Ovary (tissue), 10 donors: Measurements from ENCODE around the gene GPR141. TPM values are rescaled to one million over a fixed set of nuclear protein-coding genes. Genes with fewer than 3 reads are reported as not detected.

ENCODE experiments used
- DNase-seq, 5 donors: peaks; one replicate each; pipeline ENCODE4 v3.0.0-alpha.2; 2019 to 2020
- H3K27ac ChIP-seq, 2 donors: fragments of 200-600 bp; one replicate each; pipeline versions ENCODE4 v1.5.1 to v1.8.0; 2019 to 2022
- H3K27me3 ChIP-seq: fragments of 200-600 bp; one replicate; pipeline ENCODE4 v1.8.0; 2022
- H3K36me3 ChIP-seq: fragments of 200-600 bp; sonication (generic); one replicate; pipeline ENCODE4 v1.5.1; 2019
- H3K4me1 ChIP-seq: one replicate; pipeline ENCODE4 v1.8.1; 2013; ENCODE audit warnings: mild to moderate bottlenecking, moderate library complexity; ENCODE audit not compliant: insufficient read depth
- H3K4me3 ChIP-seq: fragments of 200-600 bp; sonication (generic); one replicate; pipeline ENCODE4 v1.5.1; 2017
- H3K9me3 ChIP-seq, 2 donors: fragments of 200-600 bp in 1 of 2; sonication (generic) in 1 of 2; one replicate each; pipeline versions ENCODE4 v1.5.1 to v1.8.1; 2013 to 2019; ENCODE audit warnings: mild to moderate bottlenecking in 1 of 2, moderate library complexity in 1 of 2
- CTCF ChIP-seq, 3 donors: fragments of 450-650 bp in 2 of 3; fragments of 200-600 bp in 1 of 3; IDR thresholded peaks; one replicate each; pipeline versions ENCODE4 v1.5.1 to v1.8.0; 2016 to 2022; ENCODE audit warnings: antibody characterized with exemption in 3 of 3, mild to moderate bottlenecking in 1 of 3
- EP300 ChIP-seq: sonication (generic); formaldehyde crosslinking; IDR thresholded peaks from one replicate; pipeline ENCODE4 v1.6.1; 2017; ENCODE audit warnings: antibody characterized with exemption
- POLR2A ChIP-seq: fragments of 450-650 bp; IDR thresholded peaks from one replicate; pipeline ENCODE4 v1.6.1; 2017; ENCODE audit warnings: antibody characterized with exemption, mild to moderate bottlenecking, moderate library complexity
- WGBS, 3 donors: extraction: QIAGEN DNeasy Blood & Tissue Kit in 1 of 3; methylation state at CpG; one replicate each; pipeline versions ENCODE4 v1.1.5 to v1.1.7; 2013 to 2017; 5-methylcytosine and 5-hydroxymethylcytosine counted together
- intact Hi-C, 4 donors: fragments of 100-400 bp; cut with DNase I; formaldehyde crosslinking; loops; one replicate each; pipeline versions ENCODE4 v1.11.0 to v1.15.1; 2022 to 2023
- long read RNA-seq, 3 donors: library from polyadenylated mRNA in 2 of 3; unstranded in 2 of 3; transcript quantifications; one replicate each; pipeline ENCODE4 v2.0.0 and lab custom pipeline, GENCODE V29; 2021 to 2026
- polyA plus RNA-seq, 2 donors: library from polyadenylated mRNA; stranded (reverse); fragments of 200-250 nt in 1 of 2; fragments of 350-450 nt in 1 of 2; fragmentation: Illumina TruSeq in 1 of 2; extraction: RNeasy Lipid Tissue Mini Kit (QIAGEN cat#74804) in 1 of 2; gene quantifications; one replicate each; pipeline ENCODE4 v1.2.3, GENCODE V29; 2013 to 2014
- total RNA-seq, 7 donors: library from RNA; depleted of rRNA in 2 of 7; stranded (reverse); fragments of >200 nt in 2 of 7; fragmentation: NEBNext Ultra II Directional in 3 of 7; extraction: Animal tissue kit (Norgen Biotek cat#: 25700) in 3 of 7; gene quantifications; one replicate each; pipeline versions ENCODE4 v1.1.0 to v1.2.4, GENCODE V29; 2016 to 2023
- donor health status: DM: no; HTN: no; CAD: no; lungs with moderate emphysema.
- donor health status: DM: no; HTN: no; CAD: no.
- donor health status: Bipolar disorder and iron deficiency.
- donor health status: DM: yes; HTN: yes; CAD: no.
- donor health status: DM: no; HTN: no; CAD: no.
- donor health status: DM: yes; HTN: yes; CAD: no.

The GPR141 gene
- total RNA-seq (under 1 TPM in 2 of 7 donors, not detected in 5; 0.45 to 0.82 TPM), polyA plus RNA-seq (1 to 10 TPM in 1 of 2 donors, under 1 TPM in 1; 0.08 to 1.2 TPM)
- long read RNA-seq, donor 1, result 0 reads
- long read RNA-seq, donor 2, result 0 reads
- long read RNA-seq, donor 3, result 0 reads

- TF ChIP-seq EP300, result no peak
- no peak for TF ChIP-seq CTCF (IDR thresholded peaks at IDR 0.05)
- no peak for TF ChIP-seq POLR2A
- no peaks in the 10 kb centered on the region for H3K36me3 ChIP-seq
- intact Hi-C loops, result loop anchor here in 1 of 4 donors (1.0 kb wide), 1 partner anchor 8 kb away; no protein-coding TSS in a partner anchor
- H3K27ac ChIP-seq, result no peak within 1 kb of the TSS
- H3K4me1 ChIP-seq, result no peaks in the 10 kb centered on the region
- no peaks in the 10 kb centered on the region for H3K27me3 ChIP-seq
- no peak within 1 kb of the TSS for H3K4me3 ChIP-seq
- 79 to 83% (median 82%) methylated on average over 2 of the region's 2 CpGs for WGBS, 3 donors
- DNase-seq, result no peak
- no peaks in the 10 kb centered on the region for H3K9me3 ChIP-seq
Measured at GRCh38 chr7:37683246-37684120, at the start of gene GPR141. GPR141 (plus strand) TSS chr7:37683766; CDS start chr7:37740394, 56,628 bp downstream.

GRCh38 chr7:37635346-37635745, 48.2 kb upstream of the GPR141 start:
- no peaks in the 10 kb centered on the region for H3K36me3 ChIP-seq
- TF ChIP-seq CTCF (IDR thresholded peaks at IDR 0.05), result no peak
- TF ChIP-seq POLR2A, result no peak
- no peak for TF ChIP-seq EP300
- intact Hi-C loops, result no loop called here
- H3K27ac ChIP-seq, result no peak overlapping the region
- H3K4me3 ChIP-seq, result no peak overlapping the region
- no peaks in the 10 kb centered on the region for H3K27me3 ChIP-seq
- no peak for DNase-seq
- no peaks in the 10 kb centered on the region for H3K9me3 ChIP-seq
- no peaks in the 10 kb centered on the region for H3K4me1 ChIP-seq

GRCh38 chr7:37642028-37642540, 41.5 kb upstream of the GPR141 start:
- 88 to 93% (median 89%) methylated on average over 6 of the region's 6 CpGs for whole genome bisulfite sequencing, 3 donors
- H3K4me1 ChIP-seq, result no peaks in the 10 kb centered on the region
- H3K27ac ChIP-seq, result no peak overlapping the region
- no peaks in the 10 kb centered on the region for H3K27me3 ChIP-seq
- H3K9me3 ChIP-seq, result no peaks in the 10 kb centered on the region
- intact Hi-C loops, result no loop called here
- H3K4me3 ChIP-seq, result no peak overlapping the region
- no peaks in the 10 kb centered on the region for H3K36me3 ChIP-seq
- DNase-seq, result no peak
- TF ChIP-seq CTCF (IDR thresholded peaks at IDR 0.05), result no peak
- TF ChIP-seq POLR2A, result no peak
- TF ChIP-seq EP300, result no peak

- TF ChIP-seq POLR2A (no peak), CTCF (IDR thresholded peaks at IDR 0.05) (no peak), EP300 (no peak)
- H3K27me3 ChIP-seq, result no peaks in the 10 kb centered on the region
- H3K4me3 ChIP-seq, result no peak overlapping the region
- H3K9me3 ChIP-seq, result no peaks in the 10 kb centered on the region
- 90 to 96% (median 92%) methylated on average over 1 of the region's 1 CpG for WGBS, 3 donors
- intact Hi-C loops, result no loop called here
- H3K27ac ChIP-seq, result no peak overlapping the region
- no peaks in the 10 kb centered on the region for H3K4me1 ChIP-seq
- no peaks in the 10 kb centered on the region for H3K36me3 ChIP-seq
- no peak for DNase-seq
Measured at GRCh38 chr7:37643876-37644275, 39.7 kb upstream of the GPR141 start.
